ENCODE measurements around the gene DOCK9.

DOCK9 gene

GRCh38 chr13:98829541-98829940 lies 148.3 kb downstream of the DOCK9 start:
- no peak overlapping the region for H3K4me3 ChIP-seq (ENCODE audit: low read depth, low read length)
- no peak for TF ChIP-seq CTCF (conservative IDR thresholded peaks at IDR 0.05; ENCODE audit: low read depth, low read length)
- DNase-seq (ENCODE audit: low read depth) = no peak

- TF ChIP-seq CTCF (conservative IDR thresholded peaks at IDR 0.05; ENCODE audit: low read depth, low read length) = no peak
- no peak overlapping the region for H3K4me3 ChIP-seq (ENCODE audit: low read depth, low read length)
- no peak for DNase-seq (ENCODE audit: low read depth)
Observed at GRCh38 chr13:98828614-98829013, 149.2 kb downstream of the DOCK9 start.

DNA sequence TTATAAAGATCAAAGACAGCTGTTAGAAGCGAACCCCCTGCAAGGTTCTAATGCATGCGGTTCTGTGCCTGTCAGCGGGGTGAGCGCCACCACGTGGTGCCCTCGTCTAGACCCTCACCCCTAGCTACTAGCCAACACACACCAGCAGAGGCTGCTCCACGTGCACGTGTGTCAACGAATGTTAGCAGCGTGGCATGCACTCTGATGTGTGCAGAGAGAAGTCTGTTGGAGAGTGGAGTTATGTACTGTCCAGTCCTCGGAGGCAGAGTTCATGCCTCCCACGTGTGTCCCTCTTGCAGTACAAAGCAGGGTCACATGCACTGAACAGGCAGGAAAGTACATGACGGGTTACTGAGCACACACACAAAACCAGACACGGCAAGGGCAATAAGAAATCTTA lies 150.4 kb downstream of the DOCK9 start:
- DNase-seq (ENCODE audit: low read depth) = no peak
- no peak for TF ChIP-seq CTCF (conservative IDR thresholded peaks at IDR 0.05; ENCODE audit: low read depth, low read length)
- no peak overlapping the region for H3K4me3 ChIP-seq (ENCODE audit: low read depth, low read length)

- no peak for TF ChIP-seq CTCF (conservative IDR thresholded peaks at IDR 0.05; ENCODE audit: low read depth, low read length)
- DNase-seq (ENCODE audit: low read depth) = peak; percentile 16
- no peak overlapping the region for H3K4me3 ChIP-seq (ENCODE audit: low read depth, low read length)
Observed at GRCh38 chr13:98826146-98826545, 151.7 kb downstream of the DOCK9 start.

- H3K4me3 ChIP-seq (ENCODE audit: low read depth, low read length) = no peak overlapping the region
- no peak for TF ChIP-seq CTCF (conservative IDR thresholded peaks at IDR 0.05; ENCODE audit: low read depth, low read length)
- DNase-seq (ENCODE audit: low read depth) = no peak
Observed at GRCh38 chr13:98825659-98826058, 152.2 kb downstream of the DOCK9 start.

- no peak overlapping the region for H3K4me3 ChIP-seq (ENCODE audit: low read depth, low read length)
- TF ChIP-seq CTCF (conservative IDR thresholded peaks at IDR 0.05; ENCODE audit: low read depth, low read length) = no peak
- no peak for DNase-seq (ENCODE audit: low read depth)
Observed at GRCh38 chr13:98824376-98825160, 153.3 kb downstream of the DOCK9 start.

- no peak overlapping the region for H3K4me3 ChIP-seq (ENCODE audit: low read depth, low read length)
- DNase-seq (ENCODE audit: low read depth) = no peak
- TF ChIP-seq CTCF (conservative IDR thresholded peaks at IDR 0.05; ENCODE audit: low read depth, low read length) = no peak
Observed at GRCh38 chr13:98823442-98823841, 154.4 kb downstream of the DOCK9 start.
